Measurements from ENCODE around the gene PRRC2B.

- no peak for TF ChIP-seq CTCF (IDR thresholded peaks at IDR 0.05)
- no peak for TF ChIP-seq POLR2A (IDR thresholded peaks at IDR 0.05)
Observed at GRCh38 chr9:131400627-131401026, 6.7 kb downstream of the PRRC2B start.

Data from prostate gland (tissue), 2 donors.